HepG2 (cell line): ENCODE results near the gene STK10. TPM values are rescaled to one million over a fixed set of nuclear protein-coding genes. Genes with fewer than 3 reads are reported as not detected.

ENCODE experiments used
- HES4 ChIP-seq: sonication (generic); formaldehyde crosslinking; IDR thresholded peaks from 2 replicates; pipeline ENCODE4 v1.9.0; 2021; ENCODE audit warnings: mild to moderate bottlenecking, missing genetic modification reagents, borderline replicate concordance
- PCBP2 ChIP-seq: fragments of 200-400 bp; formaldehyde crosslinking; optimal IDR thresholded peaks from 2 replicates; pipeline ENCODE3; 2018; ENCODE audit warnings: low read length, low read depth; ENCODE audit not compliant: poor library complexity, severe bottlenecking
- polyA plus RNA-seq, 8 experiments: library from polyadenylated mRNA; depleted of rRNA in 3 of 8; stranded (reverse) in 7 of 8; unstranded in 1 of 8; fragments of >200 nt; fragmentation: Illumina TruSeq in 4 of 8; extraction: Trizol in 4 of 8; gene quantifications; 2 replicates each; pipeline versions ENCODE4 v1.2.1 to v1.2.3, GENCODE V29; 2011 to 2016; ENCODE audit warnings: low read depth in 4 of 8, missing spikeins in 1 of 8, mixed read lengths in 1 of 8; ENCODE audit not compliant: insufficient read depth in 1 of 8
- total RNA-seq, 5 experiments: library from RNA; depleted of rRNA; stranded (reverse); fragments of >200 nt; fragmentation: Illumina TruSeq; extraction: Trizol; gene quantifications; 2 replicates each; pipeline ENCODE4 v1.2.3, GENCODE V29; 2016; ENCODE audit warnings: low read depth in 1 of 5
- TF ChIP-seq, protein P1 (sequence below): sonication (generic); formaldehyde crosslinking; IDR thresholded peaks from 2 replicates; pipeline ENCODE4 v1.5.1; 2020; ENCODE audit warnings: missing genetic modification reagents, mild to moderate bottlenecking, borderline replicate concordance
- TF ChIP-seq, protein P2 (sequence below): sonication (generic); formaldehyde crosslinking; IDR thresholded peaks from 2 replicates; pipeline ENCODE4 v1.5.0; 2020; ENCODE audit warnings: mild to moderate bottlenecking, missing genetic modification reagents, borderline replicate concordance
- TF ChIP-seq, protein P3 (sequence below): sonication (generic); formaldehyde crosslinking; conservative IDR thresholded peaks from 2 replicates; pipeline ENCODE4 v1.8.0; 2022; ENCODE audit warnings: missing genetic modification reagents
- TF ChIP-seq, protein P4 (sequence below): sonication (generic); formaldehyde crosslinking; IDR thresholded peaks from 2 replicates; pipeline ENCODE4 v1.5.0; 2020; ENCODE audit warnings: missing genetic modification reagents, mild to moderate bottlenecking, borderline replicate concordance

The STK10 gene
- total and polyA plus RNA-seq, 2 of the 13 experiments (the other 11 are each of a cell fraction or from before 2014, with no cell fraction given): 7.0 to 7.2 TPM

DNA sequence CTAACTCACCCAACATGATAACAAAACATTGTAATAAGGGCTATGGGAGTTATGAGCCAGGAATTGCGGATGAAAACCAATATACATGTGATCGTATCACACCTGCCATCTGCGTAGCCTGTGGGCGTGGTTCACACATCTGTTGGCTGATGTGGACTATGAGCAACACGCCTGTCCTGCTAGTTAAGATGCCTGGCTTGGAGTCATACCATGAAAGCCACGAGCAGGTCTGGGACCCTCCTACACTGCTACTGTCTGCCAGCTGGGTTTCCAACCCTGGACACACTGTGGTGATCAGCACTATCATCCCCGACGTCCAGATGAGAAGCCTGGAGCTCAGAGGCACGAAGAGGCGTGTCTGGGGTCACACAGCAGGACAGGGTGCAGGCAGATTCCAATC lies 40.2 kb downstream of the STK10 start (continued):
- TF ChIP-seq, protein P1, sequence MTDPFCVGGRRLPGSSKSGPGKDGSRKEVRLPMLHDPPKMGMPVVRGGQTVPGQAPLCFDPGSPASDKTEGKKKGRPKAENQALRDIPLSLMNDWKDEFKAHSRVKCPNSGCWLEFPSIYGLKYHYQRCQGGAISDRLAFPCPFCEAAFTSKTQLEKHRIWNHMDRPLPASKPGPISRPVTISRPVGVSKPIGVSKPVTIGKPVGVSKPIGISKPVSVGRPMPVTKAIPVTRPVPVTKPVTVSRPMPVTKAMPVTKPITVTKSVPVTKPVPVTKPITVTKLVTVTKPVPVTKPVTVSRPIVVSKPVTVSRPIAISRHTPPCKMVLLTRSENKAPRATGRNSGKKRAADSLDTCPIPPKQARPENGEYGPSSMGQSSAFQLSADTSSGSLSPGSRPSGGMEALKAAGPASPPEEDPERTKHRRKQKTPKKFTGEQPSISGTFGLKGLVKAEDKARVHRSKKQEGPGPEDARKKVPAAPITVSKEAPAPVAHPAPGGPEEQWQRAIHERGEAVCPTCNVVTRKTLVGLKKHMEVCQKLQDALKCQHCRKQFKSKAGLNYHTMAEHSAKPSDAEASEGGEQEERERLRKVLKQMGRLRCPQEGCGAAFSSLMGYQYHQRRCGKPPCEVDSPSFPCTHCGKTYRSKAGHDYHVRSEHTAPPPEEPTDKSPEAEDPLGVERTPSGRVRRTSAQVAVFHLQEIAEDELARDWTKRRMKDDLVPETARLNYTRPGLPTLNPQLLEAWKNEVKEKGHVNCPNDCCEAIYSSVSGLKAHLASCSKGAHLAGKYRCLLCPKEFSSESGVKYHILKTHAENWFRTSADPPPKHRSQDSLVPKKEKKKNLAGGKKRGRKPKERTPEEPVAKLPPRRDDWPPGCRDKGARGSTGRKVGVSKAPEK: no peak
- no peak for TF ChIP-seq PCBP2
- TF ChIP-seq, protein P2, sequence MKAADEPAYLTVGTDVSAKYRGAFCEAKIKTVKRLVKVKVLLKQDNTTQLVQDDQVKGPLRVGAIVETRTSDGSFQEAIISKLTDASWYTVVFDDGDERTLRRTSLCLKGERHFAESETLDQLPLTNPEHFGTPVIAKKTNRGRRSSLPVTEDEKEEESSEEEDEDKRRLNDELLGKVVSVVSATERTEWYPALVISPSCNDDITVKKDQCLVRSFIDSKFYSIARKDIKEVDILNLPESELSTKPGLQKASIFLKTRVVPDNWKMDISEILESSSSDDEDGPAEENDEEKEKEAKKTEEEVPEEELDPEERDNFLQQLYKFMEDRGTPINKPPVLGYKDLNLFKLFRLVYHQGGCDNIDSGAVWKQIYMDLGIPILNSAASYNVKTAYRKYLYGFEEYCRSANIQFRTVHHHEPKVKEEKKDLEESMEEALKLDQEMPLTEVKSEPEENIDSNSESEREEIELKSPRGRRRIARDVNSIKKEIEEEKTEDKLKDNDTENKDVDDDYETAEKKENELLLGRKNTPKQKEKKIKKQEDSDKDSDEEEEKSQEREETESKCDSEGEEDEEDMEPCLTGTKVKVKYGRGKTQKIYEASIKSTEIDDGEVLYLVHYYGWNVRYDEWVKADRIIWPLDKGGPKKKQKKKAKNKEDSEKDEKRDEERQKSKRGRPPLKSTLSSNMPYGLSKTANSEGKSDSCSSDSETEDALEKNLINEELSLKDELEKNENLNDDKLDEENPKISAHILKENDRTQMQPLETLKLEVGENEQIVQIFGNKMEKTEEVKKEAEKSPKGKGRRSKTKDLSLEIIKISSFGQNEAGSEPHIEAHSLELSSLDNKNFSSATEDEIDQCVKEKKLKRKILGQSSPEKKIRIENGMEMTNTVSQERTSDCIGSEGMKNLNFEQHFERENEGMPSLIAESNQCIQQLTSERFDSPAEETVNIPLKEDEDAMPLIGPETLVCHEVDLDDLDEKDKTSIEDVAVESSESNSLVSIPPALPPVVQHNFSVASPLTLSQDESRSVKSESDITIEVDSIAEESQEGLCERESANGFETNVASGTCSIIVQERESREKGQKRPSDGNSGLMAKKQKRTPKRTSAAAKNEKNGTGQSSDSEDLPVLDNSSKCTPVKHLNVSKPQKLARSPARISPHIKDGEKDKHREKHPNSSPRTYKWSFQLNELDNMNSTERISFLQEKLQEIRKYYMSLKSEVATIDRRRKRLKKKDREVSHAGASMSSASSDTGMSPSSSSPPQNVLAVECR (CRISPR knock-in tag): no peak
- no peak for TF ChIP-seq HES4 (CRISPR knock-in tag)
- TF ChIP-seq, protein P3, sequence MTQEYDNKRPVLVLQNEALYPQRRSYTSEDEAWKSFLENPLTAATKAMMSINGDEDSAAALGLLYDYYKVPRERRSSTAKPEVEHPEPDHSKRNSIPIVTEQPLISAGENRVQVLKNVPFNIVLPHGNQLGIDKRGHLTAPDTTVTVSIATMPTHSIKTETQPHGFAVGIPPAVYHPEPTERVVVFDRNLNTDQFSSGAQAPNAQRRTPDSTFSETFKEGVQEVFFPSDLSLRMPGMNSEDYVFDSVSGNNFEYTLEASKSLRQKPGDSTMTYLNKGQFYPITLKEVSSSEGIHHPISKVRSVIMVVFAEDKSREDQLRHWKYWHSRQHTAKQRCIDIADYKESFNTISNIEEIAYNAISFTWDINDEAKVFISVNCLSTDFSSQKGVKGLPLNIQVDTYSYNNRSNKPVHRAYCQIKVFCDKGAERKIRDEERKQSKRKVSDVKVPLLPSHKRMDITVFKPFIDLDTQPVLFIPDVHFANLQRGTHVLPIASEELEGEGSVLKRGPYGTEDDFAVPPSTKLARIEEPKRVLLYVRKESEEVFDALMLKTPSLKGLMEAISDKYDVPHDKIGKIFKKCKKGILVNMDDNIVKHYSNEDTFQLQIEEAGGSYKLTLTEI (CRISPR knock-in tag): no peak
- TF ChIP-seq, protein P4, sequence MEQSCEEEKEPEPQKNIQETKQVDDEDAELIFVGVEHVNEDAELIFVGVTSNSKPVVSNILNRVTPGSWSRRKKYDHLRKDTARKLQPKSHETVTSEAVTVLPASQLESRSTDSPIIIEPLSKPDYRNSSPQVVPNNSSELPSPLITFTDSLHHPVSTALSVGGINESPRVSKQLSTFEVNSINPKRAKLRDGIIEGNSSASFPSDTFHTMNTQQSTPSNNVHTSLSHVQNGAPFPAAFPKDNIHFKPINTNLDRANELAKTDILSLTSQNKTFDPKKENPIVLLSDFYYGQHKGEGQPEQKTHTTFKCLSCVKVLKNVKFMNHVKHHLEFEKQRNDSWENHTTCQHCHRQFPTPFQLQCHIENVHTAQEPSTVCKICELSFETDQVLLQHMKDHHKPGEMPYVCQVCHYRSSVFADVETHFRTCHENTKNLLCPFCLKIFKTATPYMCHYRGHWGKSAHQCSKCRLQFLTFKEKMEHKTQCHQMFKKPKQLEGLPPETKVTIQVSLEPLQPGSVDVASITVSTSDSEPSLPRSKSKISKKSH: 0 out of 2 replicates have a peak, but pooled peaks have one; percentile 28
